Measurements from ENCODE around the gene LRP11.

The LRP11 gene

GRCh38 chr6:149861603-149862423, 2.3 kb downstream of the LRP11 start:
- no peaks in the 10 kb centered on the region for H3F3A ChIP-seq (ENCODE audit: insufficient read depth, low read length)
- H3K4me1 ChIP-seq (ENCODE audit: low read length): no peaks in the 10 kb centered on the region
- H3K27ac ChIP-seq (ENCODE audit: low read length): no peak overlapping the region
- H3K4me3 ChIP-seq (ENCODE audit: low read length): no peak overlapping the region
- no peaks in the 10 kb centered on the region for H3K36me3 ChIP-seq (replicated peaks; ENCODE audit: insufficient read depth, low read length)
- H3K9me2 ChIP-seq (replicated peaks; ENCODE audit: insufficient read depth, low read length): no peaks in the 10 kb centered on the region
- no peaks in the 10 kb centered on the region for H3K9me3 ChIP-seq (replicated peaks; ENCODE audit: insufficient read depth, low read length)
- no peaks in the 10 kb centered on the region for H3K27me3 ChIP-seq (replicated peaks; ENCODE audit: insufficient read depth, low read length)
- no peak overlapping the region for H3K9ac ChIP-seq (ENCODE audit: low read length)
- TF ChIP-seq EZH2phosphoT487 (IDR thresholded peaks at IDR 0.05; ENCODE audit: low read length) (no peak), EZH2 (optimal IDR thresholded peaks at IDR 0.05; ENCODE audit: low read depth, low read length) (no peak), CTCF (IDR thresholded peaks at IDR 0.05; ENCODE audit: low read length) (no peak)
- H4K20me1 ChIP-seq (ENCODE audit: insufficient read depth, low read length): no peaks in the 10 kb centered on the region
- H2AFZ ChIP-seq (ENCODE audit: low read length): no peak overlapping the region
- no peak overlapping the region for H3K4me2 ChIP-seq (ENCODE audit: low read depth, low read length)
- H3K79me2 ChIP-seq (ENCODE audit: low read length): no peaks in the 10 kb centered on the region
- no peak for DNase-seq

GRCh38 chr6:149860834-149861602, 3.1 kb downstream of the LRP11 start:
- Histone ChIP-seq H3K27me3 (replicated peaks; ENCODE audit: insufficient read depth, low read length) (no peaks in the 10 kb centered on the region), H3K79me2 (ENCODE audit: low read length) (no peaks in the 10 kb centered on the region), H3K36me3 (replicated peaks; ENCODE audit: insufficient read depth, low read length) (no peaks in the 10 kb centered on the region), H3K4me2 (ENCODE audit: low read depth, low read length) (no peak overlapping the region), H3K4me1 (ENCODE audit: low read length) (no peaks in the 10 kb centered on the region), H3K9me3 (replicated peaks; ENCODE audit: insufficient read depth, low read length) (no peaks in the 10 kb centered on the region), H2AFZ (ENCODE audit: low read length) (no peak overlapping the region), H3K9me2 (replicated peaks; ENCODE audit: insufficient read depth, low read length) (no peaks in the 10 kb centered on the region), H4K20me1 (ENCODE audit: insufficient read depth, low read length) (no peaks in the 10 kb centered on the region), H3F3A (ENCODE audit: insufficient read depth, low read length) (no peaks in the 10 kb centered on the region), H3K9ac (ENCODE audit: low read length) (no peak overlapping the region), H3K4me3 (ENCODE audit: low read length) (no peak overlapping the region), H3K27ac (ENCODE audit: low read length) (no peak overlapping the region)
- no peak for DNase-seq
- TF ChIP-seq EZH2phosphoT487 (IDR thresholded peaks at IDR 0.05; ENCODE audit: low read length) (no peak), EZH2 (optimal IDR thresholded peaks at IDR 0.05; ENCODE audit: low read depth, low read length) (no peak), CTCF (IDR thresholded peaks at IDR 0.05; ENCODE audit: low read length) (no peak)

- TF ChIP-seq EZH2 (optimal IDR thresholded peaks at IDR 0.05; ENCODE audit: low read depth, low read length) (no peak), EZH2phosphoT487 (IDR thresholded peaks at IDR 0.05; ENCODE audit: low read length) (no peak), CTCF (IDR thresholded peaks at IDR 0.05; ENCODE audit: low read length) (no peak)
- H3K4me2 ChIP-seq (ENCODE audit: low read depth, low read length): no peak overlapping the region
- no peak overlapping the region for H3K27ac ChIP-seq (ENCODE audit: low read length)
- H3K9ac ChIP-seq (ENCODE audit: low read length): no peak overlapping the region
- no peak overlapping the region for H2AFZ ChIP-seq (ENCODE audit: low read length)
- H3F3A ChIP-seq (ENCODE audit: insufficient read depth, low read length): no peaks in the 10 kb centered on the region
- H3K4me3 ChIP-seq (ENCODE audit: low read length): no peak overlapping the region
- no peaks in the 10 kb centered on the region for H3K9me3 ChIP-seq (replicated peaks; ENCODE audit: insufficient read depth, low read length)
- no peak for DNase-seq
- no peaks in the 10 kb centered on the region for H3K36me3 ChIP-seq (replicated peaks; ENCODE audit: insufficient read depth, low read length)
- H4K20me1 ChIP-seq (ENCODE audit: insufficient read depth, low read length): no peaks in the 10 kb centered on the region
- H3K79me2 ChIP-seq (ENCODE audit: low read length): no peaks in the 10 kb centered on the region
- H3K27me3 ChIP-seq (replicated peaks; ENCODE audit: insufficient read depth, low read length): no peaks in the 10 kb centered on the region
- no peaks in the 10 kb centered on the region for H3K9me2 ChIP-seq (replicated peaks; ENCODE audit: insufficient read depth, low read length)
- H3K4me1 ChIP-seq (ENCODE audit: low read length): no peaks in the 10 kb centered on the region
Observed at GRCh38 chr6:149860513-149860833, 3.7 kb downstream of the LRP11 start.

Measured in MM.1S (cell line).